ENCODE results near the gene APAF1. TPM values are rescaled to one million over a fixed set of nuclear protein-coding genes. Genes with fewer than 3 reads are reported as not detected.

The APAF1 gene
- total and polyA plus RNA-seq, 2 of the 13 experiments (the other 11 are each of a cell fraction or from before 2014, with no cell fraction given) = 6.0 to 13.0 TPM

DNA sequence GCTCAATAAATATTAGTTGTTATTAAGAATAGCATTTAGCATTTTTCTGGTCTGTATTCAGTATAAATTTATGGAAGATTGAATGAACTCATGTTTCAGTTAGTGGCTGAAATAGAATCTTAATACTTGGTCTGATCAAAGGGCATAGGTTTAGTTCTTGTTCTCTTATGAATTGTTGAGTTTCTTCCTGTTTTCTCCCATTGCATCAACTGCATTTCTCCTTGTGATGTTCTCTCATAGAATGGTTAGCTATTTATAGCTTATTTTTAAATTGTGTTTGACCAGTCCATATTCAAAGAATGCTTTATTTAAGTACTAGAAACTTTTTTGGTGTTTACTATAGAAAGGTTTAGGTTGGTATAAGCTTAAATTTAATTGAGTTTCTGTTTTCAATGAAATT lies 29.8 kb downstream of the APAF1 start:
- CTCF ChIA-PET (ENCODE audit: low intra/inter-chr PET ratio, low total read pairs) = no interaction called here
- intact Hi-C loops (cut with micrococcal nuclease; ENCODE audit: unreplicated experiment) (no loop called here), in situ Hi-C loops (cut with HindIII; ENCODE audit: extremely low pct_ligation_motif_present, low pct_unique_long_range_greater_than_20kb) (no loop called here)
- no peak overlapping the region for H3K4me3 ChIP-seq (replicated peaks in 1 of 3; ENCODE audit: insufficient read depth in 1 of 3, low read depth in 2 of 3, low read length in 3 of 3)
- TF ChIP-seq MTERF4 (CRISPR knock-in tag; IDR thresholded peaks at IDR 0.05) (no peak), DBP (CRISPR knock-in tag; IDR thresholded peaks at IDR 0.05; ENCODE audit: not compliant biosample characterization) (no peak), ZNF260 (CRISPR knock-in tag; IDR thresholded peaks at IDR 0.05; ENCODE audit: borderline replicate concordance, low read depth) (no peak), ZNF788 (CRISPR knock-in tag; IDR thresholded peaks at IDR 0.05; ENCODE audit: borderline replicate concordance) (no peak), ZNF382 (CRISPR knock-in tag; IDR thresholded peaks at IDR 0.05; ENCODE audit: borderline replicate concordance) (no peak), SRSF9 (IDR thresholded peaks at IDR 0.05; ENCODE audit: borderline replicate concordance, insufficient read depth, low read depth, low read length, poor library complexity, severe bottlenecking) (no peak), ZNF501 (CRISPR knock-in tag; IDR thresholded peaks at IDR 0.05) (no peak), KDM2A (CRISPR knock-in tag; IDR thresholded peaks at IDR 0.05; ENCODE audit: borderline replicate concordance, low read depth) (no peak), ARNT (IDR thresholded peaks at IDR 0.05) (no peak), TCF12 (IDR thresholded peaks at IDR 0.05) (no peak), TCF12 (CRISPR knock-in tag; IDR thresholded peaks at IDR 0.05) (no peak), ZNF343 (CRISPR knock-in tag; IDR thresholded peaks at IDR 0.05) (no peak), MAFG (CRISPR knock-in tag; IDR thresholded peaks at IDR 0.05) (no peak), TARDBP (CRISPR knock-in tag; IDR thresholded peaks at IDR 0.05) (no peak), ZNF7 (CRISPR knock-in tag; IDR thresholded peaks at IDR 0.05) (no peak), DNMT1 (CRISPR knock-in tag; IDR thresholded peaks at IDR 0.05) (no peak)
- TF ChIP-seq, protein P1, sequence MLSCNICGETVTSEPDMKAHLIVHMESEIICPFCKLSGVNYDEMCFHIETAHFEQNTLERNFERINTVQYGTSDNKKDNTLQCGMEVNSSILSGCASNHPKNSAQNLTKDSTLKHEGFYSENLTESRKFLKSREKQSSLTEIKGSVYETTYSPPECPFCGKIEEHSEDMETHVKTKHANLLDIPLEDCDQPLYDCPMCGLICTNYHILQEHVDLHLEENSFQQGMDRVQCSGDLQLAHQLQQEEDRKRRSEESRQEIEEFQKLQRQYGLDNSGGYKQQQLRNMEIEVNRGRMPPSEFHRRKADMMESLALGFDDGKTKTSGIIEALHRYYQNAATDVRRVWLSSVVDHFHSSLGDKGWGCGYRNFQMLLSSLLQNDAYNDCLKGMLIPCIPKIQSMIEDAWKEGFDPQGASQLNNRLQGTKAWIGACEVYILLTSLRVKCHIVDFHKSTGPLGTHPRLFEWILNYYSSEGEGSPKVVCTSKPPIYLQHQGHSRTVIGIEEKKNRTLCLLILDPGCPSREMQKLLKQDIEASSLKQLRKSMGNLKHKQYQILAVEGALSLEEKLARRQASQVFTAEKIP (CRISPR knock-in tag; IDR thresholded peaks at IDR 0.05; ENCODE audit: borderline replicate concordance) = no peak
- no peak for ATAC-seq
- H2AFZ ChIP-seq (ENCODE audit: low read length) = no peak overlapping the region
- H3K27me3 ChIP-seq (ENCODE audit: control insufficient read depth in 1 of 2, insufficient read depth in 2 of 2, low read length in 2 of 2) = no peaks in the 10 kb centered on the region
- no peak for FAIRE-seq
- no peaks in the 10 kb centered on the region for H3K9me3 ChIP-seq (ENCODE audit: low read length)
- no peaks in the 10 kb centered on the region for H3K4me1 ChIP-seq (ENCODE audit: insufficient read depth, low read length)
- peaks cover 4 to 21% of the 10 kb centered on the region in 2 experiments for H3K36me3 ChIP-seq (replicated peaks in 1 of 2; ENCODE audit: control insufficient read depth in 1 of 2, insufficient read depth in 2 of 2, low read length in 2 of 2)
- H3K27ac ChIP-seq (ENCODE audit: extremely low read length, insufficient read depth, low read length) = no peak overlapping the region
- DNase-seq (ENCODE audit: low spot score) = no peak
- POLR2A ChIA-PET = no interaction called here
- H3K4me2 ChIP-seq (ENCODE audit: low read depth, low read length) = no peak overlapping the region
- H3K79me2 ChIP-seq (ENCODE audit: insufficient read depth, low read length) = no peaks in the 10 kb centered on the region
- no peak overlapping the region for H3K9ac ChIP-seq (ENCODE audit: insufficient read depth, low read depth, low read length)
- no peaks in the 10 kb centered on the region for H4K20me1 ChIP-seq (ENCODE audit: insufficient read depth, low read length)
- BruUV-seq (replicated peaks) = no TSS peak
